Progenitor cell of endocrine pancreas (in vitro differentiated cells): ENCODE data around the gene JMJD6. TPM values are rescaled to one million over a fixed set of nuclear protein-coding genes. Genes with fewer than 3 reads are reported as not detected.

Experiments used
- DNase-seq: peaks from one replicate; pipeline ENCODE4 v3.0.0; 2021; ENCODE audit warnings: low spot score; ENCODE audit not compliant: unreplicated experiment
- H3K27ac Mint-ChIP-seq: 2 replicates; pipeline ENCODE4 v1.8.0; 2021; ENCODE audit warnings: mild to moderate bottlenecking, moderate library complexity, mixed read lengths
- H3K27me3 Mint-ChIP-seq: 2 replicates; pipeline ENCODE4 v1.8.0; 2021; ENCODE audit warnings: mixed read lengths
- H3K36me3 Mint-ChIP-seq: 2 replicates; pipeline ENCODE4 v1.8.0; 2022; ENCODE audit warnings: mixed read lengths; ENCODE audit not compliant: insufficient read depth
- H3K4me1 Mint-ChIP-seq: 2 replicates; pipeline ENCODE4 v1.8.0; 2021; ENCODE audit warnings: low read depth, mixed read lengths
- H3K4me3 Mint-ChIP-seq: 2 replicates; pipeline ENCODE4 v1.8.0; 2021; ENCODE audit warnings: low read depth, mild to moderate bottlenecking, moderate library complexity, mixed read lengths
- H3K9me3 Mint-ChIP-seq: 2 replicates; pipeline ENCODE4 v1.8.0; 2021; ENCODE audit warnings: low read depth, mixed read lengths
- CTCF ChIP-seq: fragments of 200-600 bp; sonication (generic); IDR thresholded peaks from one replicate; pipeline ENCODE4 v1.5.0; 2021; ENCODE audit warnings: antibody characterized with exemption, mild to moderate bottlenecking; ENCODE audit not compliant: unreplicated experiment
- total RNA-seq: library from RNA; stranded (reverse); gene quantifications from 2 replicates; pipeline ENCODE4 v1.2.1, GENCODE V29; 2021

Gene JMJD6
- total RNA-seq, 1 donor from 2014 or later, result 25.6 TPM

GRCh38 chr17:76716839-76717215 is 9.6 kb downstream of the JMJD6 start:
- Mint-ChIP-seq H3K27me3 (no peaks in the 10 kb centered on the region), H3K36me3 (peaks cover 25% of the 10 kb centered on the region), H3K9me3 (no peaks in the 10 kb centered on the region), H3K4me1 (no peaks in the 10 kb centered on the region), H3K4me3 (no peak overlapping the region), H3K27ac (no peak overlapping the region)
- no peak for TF ChIP-seq CTCF
- DNase-seq, result no peak

- Mint-ChIP-seq H3K36me3 (peaks cover 20% of the 10 kb centered on the region), H3K27me3 (no peaks in the 10 kb centered on the region), H3K4me3 (no peak overlapping the region), H3K4me1 (peaks cover 3% of the 10 kb centered on the region), H3K27ac (no peak overlapping the region), H3K9me3 (no peaks in the 10 kb centered on the region)
- DNase-seq, result no peak
- TF ChIP-seq CTCF, result no peak
Observed at GRCh38 chr17:76716146-76716838, 10.1 kb downstream of the JMJD6 start.

GRCh38 chr17:76715496-76715830 is 10.9 kb downstream of the JMJD6 start:
- no peak for DNase-seq
- H3K4me1 Mint-ChIP-seq, result peaks cover 5% of the 10 kb centered on the region
- H3K27me3 Mint-ChIP-seq, result no peaks in the 10 kb centered on the region
- no peak overlapping the region for H3K27ac Mint-ChIP-seq
- no peak for TF ChIP-seq CTCF
- no peak overlapping the region for H3K4me3 Mint-ChIP-seq
- H3K9me3 Mint-ChIP-seq, result no peaks in the 10 kb centered on the region
- peaks cover 14% of the 10 kb centered on the region for H3K36me3 Mint-ChIP-seq

- H3K27me3 Mint-ChIP-seq, result no peaks in the 10 kb centered on the region
- H3K4me3 Mint-ChIP-seq, result no peak overlapping the region
Observed at GRCh38 chr17:76714822-76715495, 11.4 kb downstream of the JMJD6 start.

DNA sequence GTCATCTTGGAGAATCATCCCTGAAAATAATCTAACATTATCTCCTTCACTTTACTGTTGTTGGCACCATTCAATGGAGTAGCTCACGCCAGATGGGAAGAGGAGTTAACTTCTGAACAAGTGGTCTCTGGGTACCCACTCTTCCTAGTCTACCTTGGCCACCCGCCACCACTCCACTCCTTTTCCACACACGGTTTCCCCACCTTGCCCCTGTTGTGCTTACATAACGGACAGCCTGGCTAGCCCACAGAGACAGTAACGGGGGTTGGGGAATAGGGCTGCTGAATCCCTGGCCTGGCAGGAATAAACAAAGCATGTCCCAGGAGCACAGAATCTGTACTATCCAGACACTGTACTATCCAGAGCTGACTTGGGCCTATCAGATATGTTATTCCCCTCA is 12.1 kb downstream of the JMJD6 start:
- no peak for TF ChIP-seq CTCF
- peaks cover 12% of the 10 kb centered on the region for H3K36me3 Mint-ChIP-seq
- H3K27ac Mint-ChIP-seq, result no peak overlapping the region
- no peaks in the 10 kb centered on the region for H3K9me3 Mint-ChIP-seq
- DNase-seq, result no peak
- H3K27me3 Mint-ChIP-seq, result no peaks in the 10 kb centered on the region
- H3K4me3 Mint-ChIP-seq, result no peak overlapping the region
- H3K4me1 Mint-ChIP-seq, result peaks cover 13% of the 10 kb centered on the region

More at GRCh38 chr17:76714822-76715495, 11.4 kb downstream of the JMJD6 start:
- peak; percentile 68 for DNase-seq
- peak; percentile 89 for TF ChIP-seq CTCF
- peaks cover 7% of the 10 kb centered on the region for H3K4me1 Mint-ChIP-seq
- no peaks in the 10 kb centered on the region for H3K9me3 Mint-ChIP-seq
- no peak overlapping the region for H3K27ac Mint-ChIP-seq
- H3K36me3 Mint-ChIP-seq, result peaks cover 13% of the 10 kb centered on the region
